GM21515 (cell line): ENCODE measurements around the gene ADPRH.
A peak's percentile ranks its signal among the peaks of the same experiment; 100 is the strongest.
"Not testable (repeated sequence)": the region's sequence is repeated elsewhere in the genome, so short reads cannot be mapped to it uniquely, and the experiment has no call there.

Experiments used
- ATAC-seq: cut with Tn5 transposase; IDR thresholded peaks from one replicate; pipeline ENCODE4 v1.9.1; 2021; ENCODE audit not compliant: unreplicated experiment

Gene ADPRH

GRCh38 chr3:119594929-119595328, 15.6 kb downstream of the ADPRH start:
- ATAC-seq: not testable (repeated sequence)

DNA sequence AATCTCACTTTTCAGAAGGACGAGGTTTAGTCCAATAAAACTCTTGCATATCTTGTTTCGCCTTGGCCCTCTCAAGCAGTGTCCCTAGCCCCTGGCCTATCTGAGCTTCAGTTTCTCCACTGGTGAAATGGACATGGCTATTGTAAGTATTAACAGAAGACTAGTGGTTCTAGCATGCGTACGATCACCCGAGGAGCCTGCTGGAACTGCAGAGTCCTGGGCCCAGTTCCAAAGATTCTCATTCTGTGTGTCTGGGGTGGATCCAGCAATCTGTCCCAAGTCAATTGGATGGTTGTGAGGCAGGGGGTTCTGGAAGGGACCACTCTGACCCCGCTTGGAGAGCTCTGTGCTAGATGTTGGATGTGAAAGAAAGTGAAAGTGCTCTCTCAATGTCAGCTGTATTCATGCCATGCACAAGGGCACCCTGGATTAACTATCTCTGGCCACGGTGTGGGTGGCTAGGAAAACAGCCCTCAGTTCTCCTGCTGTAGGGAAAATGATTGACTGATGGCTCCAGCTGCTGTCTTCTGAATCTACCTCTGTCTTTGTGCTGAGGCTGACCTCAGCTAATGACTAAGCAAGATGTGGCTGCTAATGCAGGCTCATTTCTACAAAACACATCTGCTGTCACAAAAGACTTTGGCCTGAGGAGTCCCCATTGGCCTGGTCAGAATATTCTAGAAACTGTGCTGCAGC, 16.5 kb downstream of the ADPRH start:
- ATAC-seq: no peak

DNA sequence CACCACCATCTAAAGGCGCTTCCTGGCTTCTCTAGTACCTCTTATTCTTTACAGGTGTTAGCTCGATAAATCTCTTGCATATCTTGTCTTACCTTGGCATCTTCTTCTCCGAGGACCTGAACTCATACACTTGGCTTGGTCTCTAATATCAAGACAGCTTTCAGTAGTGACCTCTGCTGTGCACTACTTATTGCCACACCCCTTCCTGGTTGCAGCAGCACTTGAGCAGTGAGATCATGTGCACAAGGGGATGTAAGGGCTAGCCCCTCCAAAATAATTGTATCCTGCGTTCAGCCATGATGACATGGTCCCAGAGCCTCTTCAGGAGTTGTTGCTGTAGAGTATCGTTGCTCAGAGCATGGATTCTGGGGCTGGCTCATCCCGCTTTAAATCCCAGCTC, 17.1 kb downstream of the ADPRH start:
- no peak for ATAC-seq

GRCh38 chr3:119597548-119598288, 18.4 kb downstream of the ADPRH start, which contains the start of gene PLA1A:
TSS of gene PLA1A (plus strand) at chr3:119597885. CDS start at chr3:119597914, 29 bp downstream.
- no peak for ATAC-seq

- peak; percentile 41 for ATAC-seq
Measured at GRCh38 chr3:119598410-119599098, 19.3 kb downstream of the ADPRH start.

GRCh38 chr3:119599558-119600174, 20.4 kb downstream of the ADPRH start:
- no peak for ATAC-seq

- peak; percentile 61 for ATAC-seq
Measured at GRCh38 chr3:119600732-119601131, 21.4 kb downstream of the ADPRH start.

GRCh38 chr3:119601154-119601553, 21.9 kb downstream of the ADPRH start:
- ATAC-seq: no peak

- ATAC-seq: no peak
Measured at GRCh38 chr3:119602676-119603075, 23.4 kb downstream of the ADPRH start.

- no peak for ATAC-seq
Measured at GRCh38 chr3:119604878-119605277, 25.6 kb downstream of the ADPRH start.

DNA sequence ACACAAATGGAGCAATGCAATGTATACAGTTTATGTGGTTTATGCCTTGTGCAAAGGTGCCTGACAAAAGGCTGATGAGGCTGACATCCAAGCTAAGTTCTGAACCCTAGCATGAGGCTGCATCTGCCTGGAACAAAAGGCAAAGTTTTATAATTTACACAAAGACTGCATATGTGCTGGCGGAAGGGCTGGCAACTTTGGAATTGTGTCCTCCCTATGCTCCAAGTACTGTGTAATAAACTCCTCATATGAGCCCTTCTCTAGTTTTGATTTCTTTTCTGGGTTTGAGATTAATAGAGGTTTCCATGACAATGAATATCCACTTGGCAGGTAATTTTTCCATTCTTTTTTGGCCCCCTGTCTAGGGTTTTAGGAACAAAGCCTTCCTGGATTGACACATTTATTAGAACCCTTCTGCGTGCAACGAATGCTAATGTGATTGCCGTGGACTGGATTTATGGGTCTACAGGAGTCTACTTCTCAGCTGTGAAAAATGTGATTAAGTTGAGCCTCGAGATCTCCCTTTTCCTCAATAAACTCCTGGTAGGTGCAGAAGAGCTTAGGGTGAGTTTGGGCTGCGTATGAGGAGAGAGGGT, 29.2 kb downstream of the ADPRH start:
- no peak for ATAC-seq

- ATAC-seq: no peak
Measured at GRCh38 chr3:119609301-119609700, 30.0 kb downstream of the ADPRH start.

DNA sequence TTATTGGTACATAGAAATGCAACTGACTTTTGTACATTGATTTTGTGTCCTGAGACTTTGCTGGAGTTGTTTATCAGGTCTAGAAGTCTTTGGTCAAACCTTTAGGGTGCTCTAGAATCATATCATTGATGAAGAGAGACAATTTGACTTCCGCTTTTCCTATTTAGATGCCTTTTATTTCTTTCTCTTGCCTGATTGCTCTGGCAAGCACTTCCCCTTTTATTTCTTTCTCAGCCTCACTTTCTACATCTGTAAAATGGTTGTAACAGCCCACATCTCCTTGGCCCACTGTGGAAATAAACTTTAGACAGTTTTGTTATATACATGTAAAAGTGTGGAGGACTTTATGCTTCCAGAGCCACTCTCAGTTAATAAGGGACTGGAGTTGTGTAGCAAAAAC, 32.4 kb downstream of the ADPRH start:
- ATAC-seq: no peak

GRCh38 chr3:119613201-119613600, 33.9 kb downstream of the ADPRH start:
- ATAC-seq: no peak

GRCh38 chr3:119613872-119614271, 34.6 kb downstream of the ADPRH start:
- ATAC-seq: peak; percentile 40

GRCh38 chr3:119616056-119616455, 36.8 kb downstream of the ADPRH start:
- no peak for ATAC-seq

GRCh38 chr3:119619094-119619493, 39.8 kb downstream of the ADPRH start:
- no peak for ATAC-seq

DNA sequence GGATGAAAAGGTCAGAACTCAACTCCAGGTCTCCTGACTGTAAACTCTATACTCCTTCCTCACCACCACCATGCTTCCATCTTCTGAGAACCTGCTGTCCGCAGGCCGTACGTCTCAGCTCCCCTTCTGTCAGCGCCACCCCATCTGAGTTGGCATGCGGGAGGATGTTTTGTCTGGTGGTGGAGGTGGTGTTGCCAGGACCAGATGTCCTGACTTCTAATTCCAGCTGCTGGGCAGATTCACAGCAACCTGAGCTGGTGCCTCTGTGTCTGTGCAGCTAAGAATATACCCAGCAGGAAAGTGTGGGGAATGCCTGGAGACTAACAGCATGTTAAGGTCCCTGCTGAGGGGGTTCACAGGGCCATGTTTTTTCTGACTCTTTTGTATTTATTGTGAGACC, 41.6 kb downstream of the ADPRH start:
- no peak for ATAC-seq

GRCh38 chr3:119624002-119624720, 44.9 kb downstream of the ADPRH start:
- ATAC-seq: no peak

DNA sequence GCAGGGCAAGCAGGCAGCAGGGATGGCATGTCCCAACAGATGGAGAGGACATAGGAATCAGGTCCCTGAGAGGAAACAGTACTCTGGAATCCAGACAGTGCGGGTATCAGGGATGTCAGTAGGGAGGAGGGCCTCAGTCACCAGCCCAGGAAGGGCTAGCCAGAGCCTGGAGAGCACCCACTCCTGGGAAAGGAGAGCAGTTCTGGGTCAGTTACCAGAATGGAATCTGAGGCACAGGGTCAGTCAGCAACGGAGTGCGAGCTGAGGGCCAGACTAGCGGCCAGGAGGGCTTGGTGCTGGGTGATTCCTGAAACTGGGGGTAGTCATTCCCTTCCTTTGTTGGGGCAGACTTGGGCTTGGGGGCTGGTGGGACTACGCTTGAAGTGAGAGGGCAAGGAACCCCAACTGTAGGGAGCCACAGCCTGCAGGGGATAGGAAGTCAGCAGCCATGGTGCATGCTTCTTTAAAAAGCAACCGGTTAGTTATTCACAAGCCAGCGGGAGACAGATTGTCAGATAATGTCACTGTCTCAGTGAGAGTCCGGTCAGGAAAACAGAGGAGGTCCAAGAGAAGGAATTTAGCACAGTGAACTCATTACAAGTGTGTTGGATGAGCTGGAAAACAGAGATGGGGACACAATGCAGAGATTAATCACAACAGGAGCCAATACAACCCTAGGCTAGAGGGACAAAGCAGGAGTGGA, 46.3 kb downstream of the ADPRH start:
- no peak for ATAC-seq
